HCT116 (cell line): ENCODE data around the gene KLHL17.

Experiments
- ATF3 ChIP-seq: IDR thresholded peaks from 2 replicates; pipeline ENCODE4 v1.6.1; 2012
- CBX3 ChIP-seq: IDR thresholded peaks from 2 replicates; pipeline ENCODE4 v1.6.1; 2012; ENCODE audit warnings: low read depth
- CTCF ChIP-seq, 3 experiments: fragments of 200-600 bp in 1 of 3; sonication (generic) in 1 of 3; IDR thresholded peaks in 2 of 3; conservative IDR thresholded peaks in 1 of 3; 2 replicates each; pipeline ENCODE4 v1.5.1; 2012 to 2017; ENCODE audit warnings: low read depth in 2 of 3, low read length in 2 of 3, antibody characterized with exemption in 1 of 3, borderline replicate concordance in 1 of 3, control low read depth in 1 of 3, mild to moderate bottlenecking in 1 of 3, mixed read lengths in 1 of 3, mixed run types in 1 of 3, moderate library complexity in 1 of 3; ENCODE audit not compliant: insufficient read depth in 1 of 3
- EZH2 ChIP-seq: fragments of 200-600 bp; sonication (generic); IDR thresholded peaks from 2 replicates; pipeline ENCODE4 v1.6.1; 2017; ENCODE audit warnings: antibody characterized with exemption, mixed run types
- POLR2A ChIP-seq: IDR thresholded peaks from 2 replicates; pipeline ENCODE4 v1.7.0; 2011; ENCODE audit warnings: borderline replicate concordance; ENCODE audit not compliant: insufficient read depth, insufficient read length; ENCODE audit errors: extremely low read depth
- POLR2AphosphoS5 ChIP-seq: IDR thresholded peaks from 2 replicates; pipeline ENCODE4 v1.6.1; 2011; ENCODE audit warnings: mild to moderate bottlenecking, low read depth, low read length, moderate library complexity
- RAD21 ChIP-seq: IDR thresholded peaks from 2 replicates; pipeline ENCODE4 v1.6.1; 2012; ENCODE audit warnings: low read depth, mild to moderate bottlenecking
- REST ChIP-seq: IDR thresholded peaks from 2 replicates; pipeline ENCODE4 v1.6.1; 2012; ENCODE audit warnings: low read depth
- ZFX ChIP-seq: fragments of 450-650 bp; IDR thresholded peaks from 2 replicates; pipeline ENCODE4 v1.6.1; 2017

- TF ChIP-seq CBX3 (no peak), CTCF (IDR thresholded peaks at IDR 0.05 in 2 of 3, conservative IDR thresholded peaks at IDR 0.05 in 1 of 3; ENCODE audit: borderline replicate concordance in 1 of 3, insufficient read depth in 1 of 3, low read depth in 2 of 3, low read length in 2 of 3) (no peak), POLR2A (peak; percentile 49), RAD21 (no peak), POLR2AphosphoS5 (peak; percentile 90), REST (no peak), EZH2 (no peak), ATF3 (no peak), ZFX (no peak)
Observed at GRCh38 chr1:1013105-1013921, 52.9 kb downstream of the KLHL17 start, which contains the start of gene ISG15.
